ENCODE measurements around the gene SC5D.

SC5D gene

DNA sequence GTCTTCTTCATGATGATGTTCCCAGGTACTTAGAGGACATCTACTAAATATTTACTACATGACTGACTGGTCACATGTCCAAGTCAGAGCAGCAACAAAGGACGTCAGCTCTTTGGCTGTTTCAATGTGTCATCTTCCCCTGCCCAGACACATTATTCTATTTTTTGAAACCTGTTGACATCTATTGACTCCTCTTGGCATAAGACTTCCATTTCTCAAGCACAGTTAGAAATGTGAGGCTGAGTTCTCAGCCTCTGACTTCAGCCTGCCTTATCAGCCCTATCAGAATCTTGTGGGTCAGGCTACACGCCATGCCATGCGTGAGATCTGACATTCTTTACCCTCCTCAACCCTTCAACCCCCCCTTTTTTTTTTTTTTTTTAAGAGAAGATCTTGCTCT, 63.8 kb downstream of the SC5D start:
- no peak for DNase-seq (ENCODE audit: low read depth in 2 of 2)
